HFFc6 (cell line): Measurements from ENCODE around the gene NOS1AP. TPM values are rescaled to one million over a fixed set of nuclear protein-coding genes. Genes with fewer than 3 reads are reported as not detected.

Source experiments
- DNase-seq: peaks from one replicate; pipeline ENCODE4 v3.0.0-alpha.2; 2018
- H3K27ac Mint-ChIP-seq: 2 replicates; pipeline ENCODE4 v1.8.0; 2020; ENCODE audit warnings: mild to moderate bottlenecking, mixed read lengths
- H3K27me3 Mint-ChIP-seq: 2 replicates; pipeline ENCODE4 v1.8.0; 2021; ENCODE audit warnings: mild to moderate bottlenecking, moderate library complexity, mixed read lengths; ENCODE audit not compliant: insufficient read depth
- H3K36me3 Mint-ChIP-seq: 2 replicates; pipeline ENCODE4 v1.8.0; 2021; ENCODE audit warnings: low read depth, mixed read lengths
- H3K4me1 Mint-ChIP-seq: 2 replicates; pipeline ENCODE4 v1.8.0; 2020; ENCODE audit warnings: low read depth, mixed read lengths
- H3K4me3 Mint-ChIP-seq: 2 replicates; pipeline ENCODE4 v1.8.0; 2020; ENCODE audit warnings: mild to moderate bottlenecking, moderate library complexity, mixed read lengths
- H3K9me3 Mint-ChIP-seq: 2 replicates; pipeline ENCODE4 v1.8.0; 2020; ENCODE audit warnings: mild to moderate bottlenecking, mixed read lengths
- CTCF ChIP-seq: fragments of 200-600 bp; sonication (generic); IDR thresholded peaks from 2 replicates; pipeline ENCODE4 v1.5.0; 2021; ENCODE audit warnings: antibody characterized with exemption, mild to moderate bottlenecking
- total RNA-seq, 6 experiments: library from RNA; stranded (reverse); fragmentation: NEBNext Ultra II Directional; extraction: Animal tissue kit (Norgen Biotek cat#: 25700); gene quantifications; 2 replicates in 1 of 6; 3 replicates in 5 of 6; pipeline ENCODE4 v1.2.3, GENCODE V29; 2021

The NOS1AP gene
- total RNA-seq, 6 experiments from 2014 or later = 0.11 to 0.62 (median 0.29) TPM

- no peaks in the 10 kb centered on the region for H3K9me3 Mint-ChIP-seq
- no peak overlapping the region for H3K27ac Mint-ChIP-seq
- no peaks in the 10 kb centered on the region for H3K36me3 Mint-ChIP-seq
- no peak for TF ChIP-seq CTCF
- no peak for DNase-seq
- H3K4me1 Mint-ChIP-seq = no peaks in the 10 kb centered on the region
- no peak overlapping the region for H3K4me3 Mint-ChIP-seq
- peaks cover 2% of the 10 kb centered on the region for H3K27me3 Mint-ChIP-seq
Measured at GRCh38 chr1:162158624-162159271, 89.3 kb downstream of the NOS1AP start.

- Mint-ChIP-seq H3K27me3 (peaks cover 2% of the 10 kb centered on the region), H3K36me3 (no peaks in the 10 kb centered on the region), H3K27ac (no peak overlapping the region), H3K4me1 (no peaks in the 10 kb centered on the region), H3K9me3 (no peaks in the 10 kb centered on the region), H3K4me3 (no peak overlapping the region)
- no peak for TF ChIP-seq CTCF
- no peak for DNase-seq
Measured at GRCh38 chr1:162159515-162159914, 90.0 kb downstream of the NOS1AP start.

GRCh38 chr1:162161916-162162550, 92.5 kb downstream of the NOS1AP start:
- peaks cover 7% of the 10 kb centered on the region for H3K27me3 Mint-ChIP-seq
- no peak for TF ChIP-seq CTCF
- H3K9me3 Mint-ChIP-seq = no peaks in the 10 kb centered on the region
- no peaks in the 10 kb centered on the region for H3K4me1 Mint-ChIP-seq
- no peak overlapping the region for H3K4me3 Mint-ChIP-seq
- H3K27ac Mint-ChIP-seq = no peak overlapping the region
- DNase-seq = peak; percentile 6
- no peaks in the 10 kb centered on the region for H3K36me3 Mint-ChIP-seq

GRCh38 chr1:162165528-162165927, 96.0 kb downstream of the NOS1AP start:
- no peaks in the 10 kb centered on the region for H3K36me3 Mint-ChIP-seq
- H3K27me3 Mint-ChIP-seq = peaks cover 13% of the 10 kb centered on the region
- DNase-seq = no peak
- TF ChIP-seq CTCF = no peak
- H3K9me3 Mint-ChIP-seq = no peaks in the 10 kb centered on the region
- no peaks in the 10 kb centered on the region; the same call in 1 of the 2 replicates for H3K4me1 Mint-ChIP-seq
- H3K4me3 Mint-ChIP-seq = no peak overlapping the region
- no peak overlapping the region for H3K27ac Mint-ChIP-seq

- Mint-ChIP-seq H3K4me3 (no peak overlapping the region), H3K36me3 (no peaks in the 10 kb centered on the region)
Measured at GRCh38 chr1:162166917-162167615, 97.6 kb downstream of the NOS1AP start.

More at GRCh38 chr1:162166917-162167615, 97.6 kb downstream of the NOS1AP start:
- Mint-ChIP-seq H3K27me3 (peaks cover 16% of the 10 kb centered on the region), H3K27ac (no peak overlapping the region), H3K4me1 (no peaks in the 10 kb centered on the region; the same call in 1 of the 2 replicates), H3K9me3 (no peaks in the 10 kb centered on the region)
- TF ChIP-seq CTCF = no peak
- DNase-seq = no peak
